ENCODE data around the gene RAC2. TPM values are rescaled to one million over a fixed set of nuclear protein-coding genes. Genes with fewer than 3 reads are reported as not detected.
"Not testable (repeated sequence)": the region's sequence is repeated elsewhere in the genome, so short reads cannot be mapped to it uniquely, and the experiment has no call there.

The RAC2 gene
- total RNA-seq, 1 donor from 2014 or later, result 11.8 TPM

- DNase-seq (ENCODE audit: low read depth in 2 of 2), result no peak
These were observed 8.0 kb downstream of the RAC2 start for GRCh38 chr22:37235897-37236607.

- no peak for DNase-seq (ENCODE audit: low read depth in 2 of 2)
These were observed 9.0 kb downstream of the RAC2 start for GRCh38 chr22:37234736-37235711.

GRCh38 chr22:37233751-37234631 lies 10.1 kb downstream of the RAC2 start:
- no peak for DNase-seq (ENCODE audit: low read depth in 2 of 2)

DNA sequence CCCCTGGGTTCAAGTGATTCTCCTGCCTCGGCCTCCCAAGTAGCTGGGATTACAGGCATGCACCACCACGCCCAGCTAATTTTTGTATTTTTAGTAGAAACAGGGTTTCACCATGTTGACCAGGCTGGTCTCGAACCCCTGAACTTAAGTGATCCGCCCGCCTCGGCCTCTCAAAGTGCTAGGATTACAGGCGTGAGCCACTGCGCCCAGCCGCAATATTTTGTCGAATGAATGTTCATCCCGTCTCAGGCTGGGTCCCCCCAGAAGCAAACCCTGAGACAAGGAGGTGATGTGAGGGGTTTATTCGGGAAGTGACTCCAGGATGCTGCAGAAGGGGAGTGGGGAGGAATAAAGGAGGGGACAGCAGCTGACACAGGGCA lies 10.7 kb downstream of the RAC2 start:
- not testable (repeated sequence) for DNase-seq (ENCODE audit: low read depth in 2 of 2)

GRCh38 chr22:37232140-37232998 lies 11.7 kb downstream of the RAC2 start:
- no peak for DNase-seq (ENCODE audit: low read depth in 2 of 2)

DNA sequence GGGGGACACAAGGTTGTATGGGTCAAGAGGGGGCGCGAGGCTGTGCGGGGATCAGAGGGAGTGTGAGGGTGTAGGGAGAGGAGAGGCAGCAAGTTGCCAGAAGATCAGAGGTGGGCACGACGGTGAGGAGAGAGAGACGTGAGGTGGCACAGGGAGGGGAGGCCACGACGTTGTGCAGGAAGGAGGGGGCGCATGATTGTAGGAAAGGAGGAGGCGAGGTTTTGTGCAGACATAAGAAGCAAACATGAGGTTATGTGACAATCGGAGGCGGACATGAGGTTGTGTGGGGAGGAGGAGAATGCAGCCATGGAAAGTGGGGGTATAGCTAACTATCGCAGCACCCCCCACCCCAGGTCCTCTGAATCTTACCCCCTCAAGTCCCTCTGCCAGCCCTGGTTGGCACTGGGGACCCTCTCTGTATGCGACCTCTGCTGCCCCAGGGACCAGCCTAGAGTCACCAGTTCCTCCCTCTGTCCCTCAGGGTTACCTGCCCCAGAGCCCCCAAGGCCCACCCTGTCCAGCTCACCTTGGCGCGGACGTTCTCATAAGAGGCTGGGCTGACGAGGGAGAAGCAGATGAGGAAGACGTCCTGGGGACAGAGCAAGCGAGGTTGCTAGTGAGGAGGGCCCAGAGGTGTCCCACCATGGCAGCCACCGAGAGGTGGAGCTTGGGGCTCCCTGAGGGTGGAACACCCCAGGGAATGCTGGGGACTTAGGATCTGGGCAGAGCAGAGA lies 12.5 kb downstream of the RAC2 start:
- no peak for DNase-seq (ENCODE audit: low read depth in 2 of 2)

- no peak for DNase-seq (ENCODE audit: low read depth in 2 of 2)
These were observed 13.2 kb downstream of the RAC2 start for GRCh38 chr22:37230673-37231405.

DNA sequence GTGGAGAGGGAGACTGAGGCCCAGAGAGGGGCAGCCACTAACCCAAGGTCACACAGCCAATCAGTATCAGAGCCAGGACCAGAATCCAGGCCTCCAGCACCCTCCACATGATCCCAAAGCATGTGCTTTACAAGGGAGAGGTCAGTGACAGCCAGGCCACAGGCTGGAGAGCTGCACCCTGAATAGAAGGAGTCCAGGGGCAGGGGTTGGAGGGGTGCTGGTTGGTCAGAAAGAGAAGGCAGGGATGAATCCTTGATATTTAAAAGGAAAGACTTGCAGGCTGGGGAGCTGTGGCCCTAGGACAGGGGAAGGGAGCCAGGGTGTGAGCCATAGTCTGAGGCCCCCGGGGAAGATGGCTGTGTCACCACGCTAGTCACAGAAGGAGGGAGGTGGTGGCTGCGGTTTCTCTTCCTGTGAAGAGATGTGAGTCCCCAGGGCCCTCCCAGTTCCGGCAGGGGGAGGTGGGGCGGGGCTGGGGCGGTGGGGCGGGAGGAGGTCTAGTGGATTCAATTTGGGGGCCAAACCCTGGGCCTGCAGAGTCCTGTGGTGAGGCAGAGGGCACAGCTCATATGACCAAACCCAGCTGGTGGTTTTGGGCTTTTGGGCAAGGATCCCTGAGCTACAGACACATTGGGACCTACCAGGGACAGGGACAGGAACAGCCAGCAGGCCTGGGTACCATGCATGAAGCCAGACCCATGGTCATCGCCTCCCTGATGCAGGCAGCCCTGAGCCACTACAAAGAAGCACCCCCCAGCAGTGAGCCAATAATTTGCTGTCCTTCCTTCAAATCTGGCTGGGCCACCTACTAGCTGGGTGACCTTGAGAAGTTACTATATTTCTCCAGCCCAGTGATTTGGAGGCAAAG lies 14.0 kb downstream of the RAC2 start:
- peak in 1 of 2 donors; percentile 35 for DNase-seq (ENCODE audit: low read depth in 2 of 2)

DNA sequence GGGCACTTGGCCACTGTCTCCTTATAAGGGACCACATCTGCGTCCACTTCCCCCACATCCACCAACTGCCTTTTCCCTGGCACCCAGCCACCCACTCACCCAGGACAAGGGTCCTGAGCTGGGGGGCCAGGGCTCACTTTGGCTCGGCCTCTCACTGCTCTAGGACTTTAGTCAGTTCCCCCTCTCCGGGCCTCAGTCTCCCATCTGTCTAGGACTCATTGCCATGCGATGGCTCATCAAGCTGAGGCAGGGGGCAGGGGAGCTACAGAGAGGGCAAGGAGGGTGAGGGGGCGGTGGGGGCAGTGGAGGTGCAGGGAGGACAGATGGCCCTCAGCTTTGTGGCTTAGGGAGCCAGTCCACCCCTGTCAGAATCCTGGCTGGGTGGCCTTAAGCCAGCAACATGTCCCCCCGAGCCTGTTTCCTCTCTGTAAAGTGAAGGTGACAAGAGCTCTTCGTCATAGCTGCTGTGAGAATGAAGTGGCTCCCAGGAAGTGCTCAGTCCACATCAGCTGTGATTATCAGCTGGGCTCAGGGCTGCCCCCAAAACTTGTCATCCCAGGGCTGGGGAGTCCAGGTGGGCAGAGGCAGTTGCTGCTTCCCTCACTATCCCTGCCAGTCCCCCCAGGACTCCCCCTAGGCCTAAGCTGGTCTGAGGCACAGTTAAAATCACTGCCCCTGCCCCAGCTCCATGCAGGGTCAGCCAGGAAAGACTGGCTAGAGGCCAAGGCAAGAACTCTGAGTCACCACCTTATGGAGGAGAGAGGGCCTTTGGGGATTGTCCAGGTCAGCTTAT lies 14.9 kb downstream of the RAC2 start:
- peak in 1 of 2 donors; percentile 70 for DNase-seq (ENCODE audit: low read depth in 2 of 2)

GRCh38 chr22:37228106-37229011 lies 15.7 kb downstream of the RAC2 start:
- peak in 1 of 2 donors; percentile 20 for DNase-seq (ENCODE audit: low read depth in 2 of 2)

DNA sequence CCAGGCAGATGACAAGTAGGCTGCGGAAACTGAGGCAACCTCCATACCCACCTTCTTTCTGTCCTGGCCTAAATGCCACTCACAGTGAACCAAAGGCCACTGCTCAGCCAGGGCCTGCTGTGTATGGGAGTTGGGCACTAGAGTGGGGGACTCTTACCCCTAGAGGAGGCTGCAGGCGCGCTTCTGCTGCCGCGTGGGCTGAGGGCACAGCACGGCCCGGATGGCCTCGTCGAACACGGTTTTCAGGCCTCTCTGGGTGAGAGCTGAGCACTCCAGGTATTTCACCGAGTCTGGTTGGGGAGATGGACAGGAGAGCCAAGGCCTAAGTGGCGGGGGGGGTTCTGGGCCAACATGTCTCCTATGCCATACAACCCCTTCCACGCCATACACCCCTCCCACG lies 17.6 kb downstream of the RAC2 start:
- no peak for DNase-seq (ENCODE audit: low read depth in 2 of 2)

DNA sequence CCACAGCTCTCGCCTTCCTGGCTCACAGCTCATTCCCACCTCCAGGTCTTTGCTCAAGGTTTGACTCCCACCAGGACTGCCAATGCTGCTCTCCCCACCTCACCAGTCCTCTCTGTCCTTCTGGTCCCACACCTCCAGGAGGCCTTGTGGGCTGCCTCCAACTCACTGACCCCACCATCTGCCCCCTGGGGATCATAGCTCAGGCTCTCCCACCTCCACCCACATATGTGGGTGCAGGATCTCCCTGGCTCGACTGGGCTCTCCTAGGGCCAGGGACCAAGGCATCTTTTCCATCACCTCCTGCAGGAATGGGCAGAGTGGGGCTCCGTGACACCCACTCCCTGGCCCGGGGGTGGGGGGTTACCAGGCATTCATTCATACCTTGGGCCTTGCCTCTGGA lies 18.0 kb downstream of the RAC2 start:
- no peak for DNase-seq (ENCODE audit: low read depth in 2 of 2)

- DNase-seq (ENCODE audit: low read depth in 2 of 2), result no peak
These were observed 18.6 kb downstream of the RAC2 start for GRCh38 chr22:37225481-37225880.

DNA sequence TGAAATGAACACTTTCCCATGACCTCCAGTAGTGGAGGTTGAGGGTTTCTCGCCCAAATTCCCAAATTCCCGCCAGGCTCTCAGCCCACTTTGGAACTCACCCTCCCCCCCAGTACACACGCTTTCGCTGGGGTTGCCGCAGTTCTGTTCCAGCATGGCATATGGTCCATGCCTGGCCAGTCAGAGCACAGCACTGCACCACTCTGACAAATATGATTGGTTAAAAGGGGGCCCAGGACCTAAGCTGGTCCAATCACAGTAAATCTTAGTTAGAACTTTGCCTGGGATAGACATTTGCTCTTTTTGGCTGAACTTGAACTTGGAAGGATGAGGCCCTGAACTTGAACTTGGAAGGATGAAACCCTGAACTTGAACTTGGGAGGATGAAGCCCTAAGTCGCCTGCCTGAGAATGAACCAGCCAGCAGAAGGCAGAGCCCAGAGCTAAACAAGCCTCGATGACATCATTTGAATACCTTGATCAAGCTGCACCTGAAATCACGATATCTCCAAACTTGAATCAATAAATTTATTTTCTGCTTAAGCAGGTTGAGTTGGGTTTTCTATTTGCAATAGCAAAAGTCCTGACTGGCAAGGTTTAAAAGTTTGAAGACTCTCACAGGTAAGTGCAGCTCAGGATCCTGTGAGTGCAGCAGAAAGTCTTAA lies 19.2 kb downstream of the RAC2 start:
- peak in 1 of 2 donors; percentile 19 for DNase-seq (ENCODE audit: low read depth in 2 of 2)

GRCh38 chr22:37223965-37224551 lies 20.0 kb downstream of the RAC2 start:
- DNase-seq (ENCODE audit: low read depth in 2 of 2), result no peak

Measured in dermis microvascular lymphatic vessel endothelial cell (primary cell).